ENCODE measurements around the gene STX7.

GRCh38 chr6:132425176-132425575, 87.7 kb downstream of the STX7 start:
- TF ChIP-seq, protein P1, sequence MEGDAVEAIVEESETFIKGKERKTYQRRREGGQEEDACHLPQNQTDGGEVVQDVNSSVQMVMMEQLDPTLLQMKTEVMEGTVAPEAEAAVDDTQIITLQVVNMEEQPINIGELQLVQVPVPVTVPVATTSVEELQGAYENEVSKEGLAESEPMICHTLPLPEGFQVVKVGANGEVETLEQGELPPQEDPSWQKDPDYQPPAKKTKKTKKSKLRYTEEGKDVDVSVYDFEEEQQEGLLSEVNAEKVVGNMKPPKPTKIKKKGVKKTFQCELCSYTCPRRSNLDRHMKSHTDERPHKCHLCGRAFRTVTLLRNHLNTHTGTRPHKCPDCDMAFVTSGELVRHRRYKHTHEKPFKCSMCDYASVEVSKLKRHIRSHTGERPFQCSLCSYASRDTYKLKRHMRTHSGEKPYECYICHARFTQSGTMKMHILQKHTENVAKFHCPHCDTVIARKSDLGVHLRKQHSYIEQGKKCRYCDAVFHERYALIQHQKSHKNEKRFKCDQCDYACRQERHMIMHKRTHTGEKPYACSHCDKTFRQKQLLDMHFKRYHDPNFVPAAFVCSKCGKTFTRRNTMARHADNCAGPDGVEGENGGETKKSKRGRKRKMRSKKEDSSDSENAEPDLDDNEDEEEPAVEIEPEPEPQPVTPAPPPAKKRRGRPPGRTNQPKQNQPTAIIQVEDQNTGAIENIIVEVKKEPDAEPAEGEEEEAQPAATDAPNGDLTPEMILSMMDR (IDR thresholded peaks at IDR 0.05; ENCODE audit: borderline replicate concordance, extremely low read depth, low read length, poor library complexity, severe bottlenecking) = no peak
- no peak for TF ChIP-seq EZH2 (IDR thresholded peaks at IDR 0.05; ENCODE audit: borderline replicate concordance, low read depth, low read length, severe bottlenecking)
